HG02852 (cell line): ENCODE measurements around the gene SEC14L5.

ENCODE experiments used
- ATAC-seq: cut with Tn5 transposase; IDR thresholded peaks from one replicate; pipeline ENCODE4 v1.9.1; 2021; ENCODE audit warnings: mild to moderate bottlenecking, moderate library complexity; ENCODE audit not compliant: unreplicated experiment

SEC14L5 gene

GRCh38 chr16:5062790-5063765, 104.9 kb downstream of the SEC14L5 start:
- no peak for ATAC-seq

GRCh38 chr16:5064915-5065314, 106.8 kb downstream of the SEC14L5 start:
- no peak for ATAC-seq

GRCh38 chr16:5065326-5065725, 107.2 kb downstream of the SEC14L5 start:
- no peak for ATAC-seq

DNA sequence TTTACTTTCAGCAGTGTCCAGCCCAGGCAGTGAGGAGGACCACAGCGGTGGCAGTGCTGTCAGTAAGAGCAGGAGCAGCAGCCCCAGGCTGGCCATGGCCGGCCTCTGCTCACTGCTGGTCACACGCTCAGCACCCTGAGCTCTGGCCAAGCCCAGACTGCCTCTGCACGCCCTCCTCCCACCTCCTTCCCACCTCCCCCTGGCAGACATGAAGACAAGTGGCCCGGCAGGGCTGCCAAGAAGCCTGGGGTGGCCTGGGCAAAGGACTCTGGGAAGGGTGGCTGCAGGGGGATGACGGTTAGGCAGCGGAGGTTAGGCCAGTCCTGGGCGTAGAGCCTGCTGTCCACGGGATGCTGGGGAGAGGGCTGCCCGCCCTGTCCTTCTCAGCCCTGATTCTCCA, 107.7 kb downstream of the SEC14L5 start, which contains the start of gene C16orf89:
C16orf89 (minus strand) TSS at position 144 of the 400 bp plus-strand sequence; CDS start at position 96, 48 bp downstream.
- no peak for ATAC-seq

DNA sequence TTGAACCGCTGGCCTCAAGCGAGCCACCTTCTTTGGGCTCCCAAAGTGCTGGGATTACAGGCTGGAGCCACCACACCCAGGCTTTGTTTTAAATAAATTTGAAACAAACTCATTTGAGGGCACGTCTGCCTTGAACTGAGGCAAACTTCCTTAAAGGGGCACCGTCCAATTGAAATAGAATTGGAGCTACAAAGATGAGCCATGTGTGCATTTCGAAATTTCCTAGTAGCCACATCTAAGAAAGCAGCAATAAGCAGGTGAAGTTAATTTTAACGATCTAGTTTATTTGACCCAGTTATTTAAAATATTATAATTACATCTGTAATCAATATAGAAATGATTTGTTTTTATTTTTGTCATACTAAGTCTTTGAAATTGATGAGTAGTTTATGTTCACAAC, 108.4 kb downstream of the SEC14L5 start:
- no peak for ATAC-seq
